Adrenal gland (tissue), 5 donors: ENCODE results near the gene POU6F1.

ENCODE experiments used
- POLR2A ChIP-seq, 2 donors: fragments of 450-650 bp; IDR thresholded peaks; one replicate each; pipeline ENCODE4 v1.6.1; 2017; ENCODE audit warnings: antibody characterized with exemption in 2 of 2, mild to moderate bottlenecking in 2 of 2, moderate library complexity in 1 of 2
- TF ChIP-seq, protein P1 (sequence below), 6 experiments: fragments of 450-650 bp in 4 of 6; fragments of 200-600 bp in 2 of 6; sonication (generic) in 1 of 6; IDR thresholded peaks; 1 replicate in 5 of 6; 2 replicates in 1 of 6; pipeline versions ENCODE4 v1.5.1 to v1.8.0; 2016 to 2021; ENCODE audit warnings: antibody characterized with exemption in 6 of 6, mild to moderate bottlenecking in 2 of 6, moderate library complexity in 1 of 6
- donor health status: DM: no; HTN: no; CAD: no.

DNA sequence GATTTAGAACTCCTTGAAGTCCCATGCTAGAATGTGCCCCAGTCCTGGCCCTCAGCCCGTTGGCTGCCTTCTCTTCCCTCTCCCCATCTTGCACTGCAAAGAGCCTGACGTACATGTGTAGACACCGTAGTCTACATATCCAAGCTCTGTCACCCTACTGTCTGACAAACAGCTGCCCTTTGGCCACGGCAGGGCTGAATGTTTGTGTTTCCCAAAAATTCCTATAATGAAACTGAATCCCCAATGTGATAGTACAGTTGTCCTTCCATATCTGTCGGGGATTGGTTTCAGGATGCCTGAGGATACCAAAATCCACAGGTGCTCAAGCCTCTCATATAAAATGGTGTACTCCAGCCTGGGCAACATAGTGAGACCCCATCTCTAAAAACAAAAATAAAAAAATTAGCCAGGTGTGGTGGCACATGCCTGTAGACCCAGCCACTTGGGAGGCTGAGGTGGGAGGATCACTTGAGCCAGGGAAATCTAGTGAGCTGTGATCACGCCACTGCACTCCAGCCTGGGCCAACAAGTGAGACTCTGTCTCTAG lies 32.6 kb downstream of the POU6F1 start:
- TF ChIP-seq, protein P1, sequence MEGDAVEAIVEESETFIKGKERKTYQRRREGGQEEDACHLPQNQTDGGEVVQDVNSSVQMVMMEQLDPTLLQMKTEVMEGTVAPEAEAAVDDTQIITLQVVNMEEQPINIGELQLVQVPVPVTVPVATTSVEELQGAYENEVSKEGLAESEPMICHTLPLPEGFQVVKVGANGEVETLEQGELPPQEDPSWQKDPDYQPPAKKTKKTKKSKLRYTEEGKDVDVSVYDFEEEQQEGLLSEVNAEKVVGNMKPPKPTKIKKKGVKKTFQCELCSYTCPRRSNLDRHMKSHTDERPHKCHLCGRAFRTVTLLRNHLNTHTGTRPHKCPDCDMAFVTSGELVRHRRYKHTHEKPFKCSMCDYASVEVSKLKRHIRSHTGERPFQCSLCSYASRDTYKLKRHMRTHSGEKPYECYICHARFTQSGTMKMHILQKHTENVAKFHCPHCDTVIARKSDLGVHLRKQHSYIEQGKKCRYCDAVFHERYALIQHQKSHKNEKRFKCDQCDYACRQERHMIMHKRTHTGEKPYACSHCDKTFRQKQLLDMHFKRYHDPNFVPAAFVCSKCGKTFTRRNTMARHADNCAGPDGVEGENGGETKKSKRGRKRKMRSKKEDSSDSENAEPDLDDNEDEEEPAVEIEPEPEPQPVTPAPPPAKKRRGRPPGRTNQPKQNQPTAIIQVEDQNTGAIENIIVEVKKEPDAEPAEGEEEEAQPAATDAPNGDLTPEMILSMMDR (IDR thresholded peaks at IDR 0.05) = no peak
- TF ChIP-seq POLR2A (IDR thresholded peaks at IDR 0.05) = no peak
